SHP77 (cell line): Measurements from ENCODE around the gene KISS1R.
"Not testable (repeated sequence)": the region's sequence is repeated elsewhere in the genome, so short reads cannot be mapped to it uniquely, and the experiment has no call there.

Source experiments
- DNase-seq, 2 experiments: peaks; one replicate each; lab custom pipeline; 2025; lab: John Stamatoyannopoulos, UW

Gene KISS1R

GRCh38 chr19:882871-883497, 34.1 kb upstream of the KISS1R start:
- no peak for DNase-seq

GRCh38 chr19:883661-884211, 33.4 kb upstream of the KISS1R start:
- no peak for DNase-seq

GRCh38 chr19:884420-885211, 32.5 kb upstream of the KISS1R start:
- no peak for DNase-seq

- no peak for DNase-seq
Observed at GRCh38 chr19:885536-886224, 31.5 kb upstream of the KISS1R start.

GRCh38 chr19:887072-887471, 30.1 kb upstream of the KISS1R start:
- DNase-seq: peak in 1 of 2 experiments; percentile 33

- DNase-seq: no peak
Observed at GRCh38 chr19:887599-887998, 29.5 kb upstream of the KISS1R start.

- no peak for DNase-seq
Observed at GRCh38 chr19:888581-889385, 28.4 kb upstream of the KISS1R start.

GRCh38 chr19:889662-890295, 27.4 kb upstream of the KISS1R start:
- DNase-seq: no peak

GRCh38 chr19:890831-891230, 26.3 kb upstream of the KISS1R start:
- DNase-seq: no peak

- not testable (repeated sequence) for DNase-seq
Observed at GRCh38 chr19:891421-892200, 25.5 kb upstream of the KISS1R start.

GRCh38 chr19:892243-892893, 24.8 kb upstream of the KISS1R start:
- no peak for DNase-seq

GRCh38 chr19:892894-893689, 24.0 kb upstream of the KISS1R start, which contains the start of the genes MED16 and RNU6-9:
TSS of gene MED16 (minus strand) at chr19:893187. CDS start at chr19:891131, 2,056 bp downstream.
TSS of gene RNU6-9 (plus strand) at chr19:893484.
- peak; percentile 82 to 83 for DNase-seq

- DNase-seq: no peak
Observed at GRCh38 chr19:896434-896833, 20.7 kb upstream of the KISS1R start.

GRCh38 chr19:896999-897398, 20.1 kb upstream of the KISS1R start:
- no peak for DNase-seq

GRCh38 chr19:897442-898039, 19.6 kb upstream of the KISS1R start:
- DNase-seq: no peak

- DNase-seq: no peak
Observed at GRCh38 chr19:898663-899062, 18.5 kb upstream of the KISS1R start.

- DNase-seq: no peak
Observed at GRCh38 chr19:899336-900042, 17.6 kb upstream of the KISS1R start.

- no peak for DNase-seq
Observed at GRCh38 chr19:900043-900301, 17.2 kb upstream of the KISS1R start.
